Measurements from ENCODE around the gene BFSP2. TPM values are rescaled to one million over a fixed set of nuclear protein-coding genes. Genes with fewer than 3 reads are reported as not detected.

Gene BFSP2
- total and polyA plus RNA-seq, 2 of the 13 experiments (the other 11 are each of a cell fraction or from before 2014, with no cell fraction given), result not detected

DNA sequence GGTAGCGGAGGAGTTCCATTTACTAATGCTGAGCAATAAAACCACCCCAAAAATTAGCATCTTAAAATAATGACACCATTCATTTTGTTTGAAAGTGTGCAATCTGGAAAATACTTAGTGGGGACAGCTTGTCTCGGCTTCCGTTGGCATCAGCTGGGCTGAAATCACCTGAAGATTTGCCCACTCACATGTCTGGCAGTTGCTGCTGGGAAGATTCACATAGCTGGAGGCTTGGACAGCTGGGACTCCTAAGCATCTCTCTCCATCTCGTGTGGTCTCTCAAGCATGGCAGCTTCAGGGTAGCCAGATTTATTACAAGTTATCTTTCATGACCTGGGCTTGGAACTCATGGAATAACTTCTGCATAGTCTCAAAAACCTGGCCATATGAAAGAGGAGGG is 38.4 kb upstream of the BFSP2 start (continued):
- TF ChIP-seq, protein P1, sequence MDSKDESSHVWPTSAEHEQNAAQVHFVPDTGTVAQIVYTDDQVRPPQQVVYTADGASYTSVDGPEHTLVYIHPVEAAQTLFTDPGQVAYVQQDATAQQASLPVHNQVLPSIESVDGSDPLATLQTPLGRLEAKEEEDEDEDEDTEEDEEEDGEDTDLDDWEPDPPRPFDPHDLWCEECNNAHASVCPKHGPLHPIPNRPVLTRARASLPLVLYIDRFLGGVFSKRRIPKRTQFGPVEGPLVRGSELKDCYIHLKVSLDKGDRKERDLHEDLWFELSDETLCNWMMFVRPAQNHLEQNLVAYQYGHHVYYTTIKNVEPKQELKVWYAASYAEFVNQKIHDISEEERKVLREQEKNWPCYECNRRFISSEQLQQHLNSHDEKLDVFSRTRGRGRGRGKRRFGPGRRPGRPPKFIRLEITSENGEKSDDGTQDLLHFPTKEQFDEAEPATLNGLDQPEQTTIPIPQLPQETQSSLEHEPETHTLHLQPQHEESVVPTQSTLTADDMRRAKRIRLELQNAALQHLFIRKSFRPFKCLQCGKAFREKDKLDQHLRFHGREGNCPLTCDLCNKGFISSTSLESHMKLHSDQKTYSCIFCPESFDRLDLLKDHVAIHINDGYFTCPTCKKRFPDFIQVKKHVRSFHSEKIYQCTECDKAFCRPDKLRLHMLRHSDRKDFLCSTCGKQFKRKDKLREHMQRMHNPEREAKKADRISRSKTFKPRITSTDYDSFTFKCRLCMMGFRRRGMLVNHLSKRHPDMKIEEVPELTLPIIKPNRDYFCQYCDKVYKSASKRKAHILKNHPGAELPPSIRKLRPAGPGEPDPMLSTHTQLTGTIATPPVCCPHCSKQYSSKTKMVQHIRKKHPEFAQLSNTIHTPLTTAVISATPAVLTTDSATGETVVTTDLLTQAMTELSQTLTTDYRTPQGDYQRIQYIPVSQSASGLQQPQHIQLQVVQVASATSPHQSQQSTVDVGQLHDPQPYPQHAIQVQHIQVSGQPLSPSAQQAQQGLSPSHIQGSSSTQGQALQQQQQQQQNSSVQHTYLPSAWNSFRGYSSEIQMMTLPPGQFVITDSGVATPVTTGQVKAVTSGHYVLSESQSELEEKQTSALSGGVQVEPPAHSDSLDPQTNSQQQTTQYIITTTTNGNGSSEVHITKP (CRISPR knock-in tag; IDR thresholded peaks at IDR 0.05; ENCODE audit: low read depth), result no peak
- no peak for TF ChIP-seq ZNF256 (CRISPR knock-in tag; conservative IDR thresholded peaks at IDR 0.05)

DNA sequence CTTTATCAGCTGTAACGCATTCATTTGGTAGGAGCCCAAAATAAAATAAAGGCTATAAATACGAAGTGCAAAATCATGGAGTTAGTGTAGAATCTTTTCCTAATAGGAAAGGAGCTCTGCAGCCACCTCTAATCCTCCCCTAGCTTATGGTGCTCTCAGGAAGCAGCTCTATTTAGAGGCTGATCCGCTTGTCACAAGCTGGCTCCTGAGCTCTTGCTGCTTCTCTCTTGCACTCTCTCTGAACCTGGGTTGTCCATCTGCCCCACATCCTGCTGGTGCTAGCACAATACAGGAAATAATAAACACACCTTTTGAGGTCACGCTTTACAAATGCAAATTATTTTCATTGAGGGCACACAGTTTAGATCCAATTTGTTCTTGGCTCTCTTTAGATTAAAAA is 37.3 kb upstream of the BFSP2 start:
- ATAC-seq, result no peak
- Histone ChIP-seq H3K36me3 (replicated peaks in 1 of 2; ENCODE audit: control insufficient read depth in 1 of 2, insufficient read depth in 2 of 2, low read length in 2 of 2) (no peaks in the 10 kb centered on the region), H3K79me2 (ENCODE audit: insufficient read depth, low read length) (no peaks in the 10 kb centered on the region), H3K27ac (ENCODE audit: extremely low read length, insufficient read depth, low read length) (no peak overlapping the region), H3K4me1 (ENCODE audit: insufficient read depth, low read length) (no peaks in the 10 kb centered on the region), H3K4me3 (replicated peaks in 1 of 3; ENCODE audit: insufficient read depth in 1 of 3, low read depth in 2 of 3, low read length in 3 of 3) (no peak overlapping the region), H3K27me3 (ENCODE audit: control insufficient read depth in 1 of 2, insufficient read depth in 2 of 2, low read length in 2 of 2) (peaks cover 0 to 2% of the 10 kb centered on the region in 2 experiments; a peak in 2 of 5 replicates), H2AFZ (ENCODE audit: low read length) (no peak overlapping the region), H3K9me3 (ENCODE audit: low read length) (no peaks in the 10 kb centered on the region), H3K4me2 (ENCODE audit: low read depth, low read length) (no peak overlapping the region), H4K20me1 (ENCODE audit: insufficient read depth, low read length) (no peaks in the 10 kb centered on the region), H3K9ac (ENCODE audit: insufficient read depth, low read depth, low read length) (no peak overlapping the region)
- 22% methylated on average over 4 of the region's 4 CpGs for WGBS (ENCODE audit: low lambda C conversion rate)
- in situ Hi-C loops (cut with HindIII; ENCODE audit: extremely low pct_ligation_motif_present, low pct_unique_long_range_greater_than_20kb) (no loop called here), intact Hi-C loops (cut with micrococcal nuclease; ENCODE audit: unreplicated experiment) (no loop called here)
- CTCF ChIA-PET (ENCODE audit: low intra/inter-chr PET ratio, low total read pairs), result no interaction called here
- TF ChIP-seq HNF4G (IDR thresholded peaks at IDR 0.05; ENCODE audit: borderline replicate concordance, low read depth, low read length) (no peak), HNF4G (CRISPR knock-in tag; IDR thresholded peaks at IDR 0.05; ENCODE audit: borderline replicate concordance, low read depth) (no peak), ZZZ3 (CRISPR knock-in tag; IDR thresholded peaks at IDR 0.05; ENCODE audit: borderline replicate concordance) (no peak), NPAS2 (CRISPR knock-in tag; IDR thresholded peaks at IDR 0.05; ENCODE audit: borderline replicate concordance) (no peak), JARID2 (CRISPR knock-in tag; IDR thresholded peaks at IDR 0.05; ENCODE audit: insufficient replicate concordance) (no peak), ZNF564 (CRISPR knock-in tag; IDR thresholded peaks at IDR 0.05) (no peak), HOXA5 (CRISPR knock-in tag; IDR thresholded peaks at IDR 0.05) (no peak), ZNF3 (CRISPR knock-in tag; IDR thresholded peaks at IDR 0.05) (no peak), ZNF343 (CRISPR knock-in tag; IDR thresholded peaks at IDR 0.05) (no peak)
- TF ChIP-seq, protein P2, sequence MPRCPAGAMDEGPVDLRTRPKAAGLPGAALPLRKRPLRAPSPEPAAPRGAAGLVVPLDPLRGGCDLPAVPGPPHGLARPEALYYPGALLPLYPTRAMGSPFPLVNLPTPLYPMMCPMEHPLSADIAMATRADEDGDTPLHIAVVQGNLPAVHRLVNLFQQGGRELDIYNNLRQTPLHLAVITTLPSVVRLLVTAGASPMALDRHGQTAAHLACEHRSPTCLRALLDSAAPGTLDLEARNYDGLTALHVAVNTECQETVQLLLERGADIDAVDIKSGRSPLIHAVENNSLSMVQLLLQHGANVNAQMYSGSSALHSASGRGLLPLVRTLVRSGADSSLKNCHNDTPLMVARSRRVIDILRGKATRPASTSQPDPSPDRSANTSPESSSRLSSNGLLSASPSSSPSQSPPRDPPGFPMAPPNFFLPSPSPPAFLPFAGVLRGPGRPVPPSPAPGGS (CRISPR knock-in tag; IDR thresholded peaks at IDR 0.05), result no peak
- TF ChIP-seq, protein P3, sequence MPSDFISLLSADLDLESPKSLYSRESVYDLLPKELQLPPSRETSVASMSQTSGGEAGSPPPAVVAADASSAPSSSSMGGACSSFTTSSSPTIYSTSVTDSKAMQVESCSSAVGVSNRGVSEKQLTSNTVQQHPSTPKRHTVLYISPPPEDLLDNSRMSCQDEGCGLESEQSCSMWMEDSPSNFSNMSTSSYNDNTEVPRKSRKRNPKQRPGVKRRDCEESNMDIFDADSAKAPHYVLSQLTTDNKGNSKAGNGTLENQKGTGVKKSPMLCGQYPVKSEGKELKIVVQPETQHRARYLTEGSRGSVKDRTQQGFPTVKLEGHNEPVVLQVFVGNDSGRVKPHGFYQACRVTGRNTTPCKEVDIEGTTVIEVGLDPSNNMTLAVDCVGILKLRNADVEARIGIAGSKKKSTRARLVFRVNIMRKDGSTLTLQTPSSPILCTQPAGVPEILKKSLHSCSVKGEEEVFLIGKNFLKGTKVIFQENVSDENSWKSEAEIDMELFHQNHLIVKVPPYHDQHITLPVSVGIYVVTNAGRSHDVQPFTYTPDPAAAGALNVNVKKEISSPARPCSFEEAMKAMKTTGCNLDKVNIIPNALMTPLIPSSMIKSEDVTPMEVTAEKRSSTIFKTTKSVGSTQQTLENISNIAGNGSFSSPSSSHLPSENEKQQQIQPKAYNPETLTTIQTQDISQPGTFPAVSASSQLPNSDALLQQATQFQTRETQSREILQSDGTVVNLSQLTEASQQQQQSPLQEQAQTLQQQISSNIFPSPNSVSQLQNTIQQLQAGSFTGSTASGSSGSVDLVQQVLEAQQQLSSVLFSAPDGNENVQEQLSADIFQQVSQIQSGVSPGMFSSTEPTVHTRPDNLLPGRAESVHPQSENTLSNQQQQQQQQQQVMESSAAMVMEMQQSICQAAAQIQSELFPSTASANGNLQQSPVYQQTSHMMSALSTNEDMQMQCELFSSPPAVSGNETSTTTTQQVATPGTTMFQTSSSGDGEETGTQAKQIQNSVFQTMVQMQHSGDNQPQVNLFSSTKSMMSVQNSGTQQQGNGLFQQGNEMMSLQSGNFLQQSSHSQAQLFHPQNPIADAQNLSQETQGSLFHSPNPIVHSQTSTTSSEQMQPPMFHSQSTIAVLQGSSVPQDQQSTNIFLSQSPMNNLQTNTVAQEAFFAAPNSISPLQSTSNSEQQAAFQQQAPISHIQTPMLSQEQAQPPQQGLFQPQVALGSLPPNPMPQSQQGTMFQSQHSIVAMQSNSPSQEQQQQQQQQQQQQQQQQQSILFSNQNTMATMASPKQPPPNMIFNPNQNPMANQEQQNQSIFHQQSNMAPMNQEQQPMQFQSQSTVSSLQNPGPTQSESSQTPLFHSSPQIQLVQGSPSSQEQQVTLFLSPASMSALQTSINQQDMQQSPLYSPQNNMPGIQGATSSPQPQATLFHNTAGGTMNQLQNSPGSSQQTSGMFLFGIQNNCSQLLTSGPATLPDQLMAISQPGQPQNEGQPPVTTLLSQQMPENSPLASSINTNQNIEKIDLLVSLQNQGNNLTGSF (CRISPR knock-in tag; IDR thresholded peaks at IDR 0.05), result no peak
- no peak for FAIRE-seq
- POLR2A ChIA-PET, result no interaction called here
- DNase-seq (ENCODE audit: low spot score), result no peak
- no TSS peak for BruUV-seq (replicated peaks)
